Measurements from ENCODE around the gene ADRA1B. TPM values are rescaled to one million over a fixed set of nuclear protein-coding genes. Genes with fewer than 3 reads are reported as not detected.
"Not testable (repeated sequence)": the region's sequence is repeated elsewhere in the genome, so short reads cannot be mapped to it uniquely, and the experiment has no call there.

The ADRA1B gene
- total and polyA plus RNA-seq, 2 donors from 2014 or later, result 1.6 to 2.3 TPM

DNA sequence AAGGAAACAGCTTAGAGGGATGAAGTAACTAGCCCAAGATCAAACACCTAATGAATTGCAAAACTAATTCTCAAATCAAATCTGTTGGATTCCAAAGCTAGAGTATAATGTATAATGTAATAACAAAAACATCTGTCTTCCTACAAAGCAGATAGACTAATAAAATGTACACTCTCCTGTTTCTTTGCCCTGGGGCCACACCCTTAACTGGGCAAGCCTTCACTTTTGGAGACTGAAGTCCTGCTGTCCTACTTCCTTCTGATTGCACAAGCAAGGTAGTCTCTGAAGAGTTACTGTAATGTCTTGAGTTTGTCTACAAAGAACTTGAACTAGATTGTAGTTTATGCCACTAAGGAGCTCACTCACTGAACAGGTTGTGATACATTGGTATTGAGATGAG is 95.2 kb downstream of the ADRA1B start:
- TF ChIP-seq, protein P1, sequence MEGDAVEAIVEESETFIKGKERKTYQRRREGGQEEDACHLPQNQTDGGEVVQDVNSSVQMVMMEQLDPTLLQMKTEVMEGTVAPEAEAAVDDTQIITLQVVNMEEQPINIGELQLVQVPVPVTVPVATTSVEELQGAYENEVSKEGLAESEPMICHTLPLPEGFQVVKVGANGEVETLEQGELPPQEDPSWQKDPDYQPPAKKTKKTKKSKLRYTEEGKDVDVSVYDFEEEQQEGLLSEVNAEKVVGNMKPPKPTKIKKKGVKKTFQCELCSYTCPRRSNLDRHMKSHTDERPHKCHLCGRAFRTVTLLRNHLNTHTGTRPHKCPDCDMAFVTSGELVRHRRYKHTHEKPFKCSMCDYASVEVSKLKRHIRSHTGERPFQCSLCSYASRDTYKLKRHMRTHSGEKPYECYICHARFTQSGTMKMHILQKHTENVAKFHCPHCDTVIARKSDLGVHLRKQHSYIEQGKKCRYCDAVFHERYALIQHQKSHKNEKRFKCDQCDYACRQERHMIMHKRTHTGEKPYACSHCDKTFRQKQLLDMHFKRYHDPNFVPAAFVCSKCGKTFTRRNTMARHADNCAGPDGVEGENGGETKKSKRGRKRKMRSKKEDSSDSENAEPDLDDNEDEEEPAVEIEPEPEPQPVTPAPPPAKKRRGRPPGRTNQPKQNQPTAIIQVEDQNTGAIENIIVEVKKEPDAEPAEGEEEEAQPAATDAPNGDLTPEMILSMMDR (IDR thresholded peaks at IDR 0.05; ENCODE audit: borderline replicate concordance, extremely low read depth, insufficient read depth), result no peak
- Histone ChIP-seq H3K27me3 (ENCODE audit: control insufficient read depth, insufficient read depth, low read length) (no peaks in the 10 kb centered on the region), H3K36me3 (ENCODE audit: control insufficient read depth in 2 of 3, insufficient read depth in 3 of 3, low read length in 3 of 3) (peaks cover 0 to 5% (median under 1%) of the 10 kb centered on the region in 3 donors), H3K27ac (ENCODE audit: low read depth in 2 of 2, low read length in 2 of 2) (no peak overlapping the region), H3K4me1 (ENCODE audit: control insufficient read depth in 2 of 3, insufficient read depth in 2 of 3, low read depth in 1 of 3, low read length in 3 of 3) (peaks cover 0 to 14% (median 0%) of the 10 kb centered on the region in 3 donors), H3K4me3 (ENCODE audit: low read length in 3 of 3) (no peak overlapping the region), H3K9ac (ENCODE audit: low read length in 3 of 3) (no peak overlapping the region), H3K9me3 (ENCODE audit: control insufficient read depth in 2 of 3, insufficient read depth in 1 of 3, low read length in 3 of 3) (no peaks in the 10 kb centered on the region)
- FAIRE-seq (no peak), DNase-seq (no peak)
- intact Hi-C loops (cut with DNase I), result no loop called here

DNA sequence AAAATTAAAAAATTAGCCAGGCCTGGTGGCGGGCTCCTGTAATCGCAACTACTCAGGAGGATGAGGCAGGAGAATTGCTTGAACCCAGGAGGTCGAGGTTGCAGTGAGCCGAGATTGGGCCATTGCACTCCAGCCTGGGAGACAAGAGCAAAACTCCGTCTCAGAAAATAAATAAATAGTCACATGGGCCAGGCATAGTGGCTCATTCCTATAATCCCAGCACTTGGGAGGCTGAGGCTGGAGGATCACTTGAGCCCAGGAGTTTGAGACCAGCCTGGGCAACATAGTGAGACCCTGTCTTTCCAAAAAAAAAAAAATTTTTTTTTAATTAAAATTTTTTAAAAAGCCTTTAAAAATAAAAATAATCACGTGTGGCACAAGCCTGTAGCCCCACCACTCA is 97.9 kb downstream of the ADRA1B start:
- intact Hi-C loops (cut with DNase I), result not testable (repeated sequence)

DNA sequence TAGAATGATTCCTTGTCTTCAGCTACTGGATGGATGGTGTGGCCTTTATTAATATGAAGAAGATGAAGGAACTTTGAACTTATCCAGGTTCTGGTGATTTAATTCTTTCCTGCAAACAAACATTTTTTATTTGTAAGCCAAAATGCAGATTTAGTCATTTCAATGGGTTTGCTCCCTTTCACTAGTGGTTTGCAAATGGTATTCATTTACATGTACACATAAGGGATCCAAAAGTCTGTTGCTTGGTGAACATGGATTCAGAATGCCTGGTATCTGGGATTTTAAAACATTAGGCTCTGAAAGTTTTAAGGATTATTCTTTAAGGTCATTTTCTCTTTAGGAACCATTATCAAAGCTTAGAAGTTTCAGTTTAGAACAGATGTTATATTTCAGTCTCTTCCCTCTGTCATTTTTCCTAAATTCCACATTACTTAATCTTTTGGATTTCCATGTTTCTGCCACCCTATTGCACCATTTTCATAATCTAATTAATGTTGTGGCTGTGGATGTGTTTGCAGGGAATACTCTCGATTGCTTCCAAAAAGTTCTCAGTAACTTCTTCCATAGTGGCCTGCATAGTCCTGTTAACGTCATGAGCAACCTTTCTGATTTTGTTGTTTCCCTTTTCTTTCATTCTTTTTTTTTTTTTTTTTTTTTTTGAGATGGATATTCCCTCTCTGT is 102.8 kb downstream of the ADRA1B start:
- Histone ChIP-seq H3K9me3 (ENCODE audit: control insufficient read depth in 2 of 3, insufficient read depth in 1 of 3, low read length in 3 of 3) (no peaks in the 10 kb centered on the region), H3K9ac (ENCODE audit: low read length in 3 of 3) (no peak overlapping the region), H3K4me1 (ENCODE audit: control insufficient read depth in 2 of 3, insufficient read depth in 2 of 3, low read depth in 1 of 3, low read length in 3 of 3) (peaks cover 0 to 5% (median 4%) of the 10 kb centered on the region in 3 donors), H3K4me3 (ENCODE audit: low read length in 3 of 3) (no peak overlapping the region), H3K27me3 (ENCODE audit: control insufficient read depth, insufficient read depth, low read length) (no peaks in the 10 kb centered on the region), H3K27ac (ENCODE audit: low read depth in 2 of 2, low read length in 2 of 2) (no peak overlapping the region), H3K36me3 (ENCODE audit: control insufficient read depth in 2 of 3, insufficient read depth in 3 of 3, low read length in 3 of 3) (peaks cover 0 to 3% (median 0%) of the 10 kb centered on the region in 3 donors)
- FAIRE-seq (no peak), DNase-seq (no peak)
- TF ChIP-seq, protein P1 (IDR thresholded peaks at IDR 0.05; ENCODE audit: borderline replicate concordance, extremely low read depth, insufficient read depth), result no peak
- intact Hi-C loops (cut with DNase I), result no loop called here

More for the DNA sequence above, 97.9 kb downstream of the ADRA1B start:
- H3K4me1 ChIP-seq (ENCODE audit: control insufficient read depth in 2 of 3, insufficient read depth in 2 of 3, low read depth in 1 of 3, low read length in 3 of 3), result peaks cover 0 to 14% (median 0%) of the 10 kb centered on the region in 3 donors
- not testable (repeated sequence) for H3K9ac ChIP-seq (ENCODE audit: low read length in 3 of 3); DNase-seq; FAIRE-seq; H3K4me3 ChIP-seq (ENCODE audit: low read length in 3 of 3); H3K27ac ChIP-seq (ENCODE audit: low read depth in 2 of 2, low read length in 2 of 2); H3K36me3 ChIP-seq (ENCODE audit: control insufficient read depth in 2 of 3, insufficient read depth in 3 of 3, low read length in 3 of 3); H3K27me3 ChIP-seq (ENCODE audit: control insufficient read depth, insufficient read depth, low read length); H3K9me3 ChIP-seq (ENCODE audit: control insufficient read depth in 2 of 3, insufficient read depth in 1 of 3, low read length in 3 of 3)

- TF ChIP-seq, protein P1 (IDR thresholded peaks at IDR 0.05; ENCODE audit: borderline replicate concordance, extremely low read depth, insufficient read depth), result no peak
- DNase-seq, result no peak
- Histone ChIP-seq H3K27me3 (ENCODE audit: control insufficient read depth, insufficient read depth, low read length) (no peaks in the 10 kb centered on the region), H3K4me3 (ENCODE audit: low read length in 3 of 3) (no peak overlapping the region), H3K36me3 (ENCODE audit: control insufficient read depth in 2 of 3, insufficient read depth in 3 of 3, low read length in 3 of 3) (peaks cover 0 to 3% (median under 1%) of the 10 kb centered on the region in 3 donors), H3K27ac (ENCODE audit: low read depth in 2 of 2, low read length in 2 of 2) (no peak overlapping the region), H3K9me3 (ENCODE audit: control insufficient read depth in 2 of 3, insufficient read depth in 1 of 3, low read length in 3 of 3) (no peaks in the 10 kb centered on the region), H3K4me1 (ENCODE audit: control insufficient read depth in 2 of 3, insufficient read depth in 2 of 3, low read depth in 1 of 3, low read length in 3 of 3) (peaks cover 0 to 4% (median 2%) of the 10 kb centered on the region in 3 donors), H3K9ac (ENCODE audit: low read length in 3 of 3) (no peak overlapping the region)
- intact Hi-C loops (cut with DNase I), result no loop called here
- no peak for FAIRE-seq
Observed at GRCh38 chr5:160020266-160020770, 104.0 kb downstream of the ADRA1B start.
